GM21825 (cell line): Measurements from ENCODE around the gene ZNF79.

ENCODE experiments used
- ATAC-seq: cut with Tn5 transposase; IDR thresholded peaks from one replicate; pipeline ENCODE4 v1.9.1; 2021; ENCODE audit warnings: mild to moderate bottlenecking, moderate library complexity; ENCODE audit not compliant: unreplicated experiment

The ZNF79 gene

DNA sequence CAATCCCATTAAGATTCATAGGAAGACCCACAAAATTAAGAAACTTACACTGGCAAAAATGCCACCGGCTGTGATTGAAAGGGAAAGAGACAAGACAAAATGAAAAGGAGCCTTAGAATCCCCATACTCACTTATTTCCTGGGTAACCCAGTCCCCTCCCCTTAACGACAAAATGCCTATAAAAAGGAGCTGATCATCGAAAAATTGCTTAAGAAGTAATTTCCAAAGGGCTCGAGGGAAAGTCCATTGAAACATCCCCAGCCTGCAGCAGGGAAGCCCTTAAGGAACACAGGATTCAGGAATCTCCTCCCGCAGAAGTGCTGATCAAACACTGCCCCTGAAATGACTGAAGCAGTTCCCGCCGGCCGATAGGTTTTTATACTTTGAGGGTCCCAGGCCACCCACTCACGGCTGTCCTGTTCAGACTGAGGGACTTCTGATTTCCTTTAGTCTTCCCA, 677 bp upstream of the ZNF79 start:
- no peak for ATAC-seq

DNA sequence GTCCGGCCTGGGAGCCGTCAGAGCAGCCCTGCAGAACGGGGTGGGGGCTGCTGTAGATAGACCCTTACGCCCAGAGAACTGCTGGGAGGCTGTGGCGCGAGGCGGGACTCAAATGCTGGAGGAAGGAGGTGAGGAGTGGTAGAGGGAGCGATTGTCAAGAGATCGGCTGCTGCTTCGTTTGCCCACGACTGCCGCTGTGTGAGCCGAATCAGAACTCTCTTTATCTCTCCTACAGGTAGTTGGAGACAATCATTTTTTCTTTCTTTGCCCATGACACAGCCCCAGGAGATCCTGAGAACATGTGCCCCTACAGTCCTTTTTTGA, 456 bp downstream of the ZNF79 start:
- ATAC-seq, result no peak

DNA sequence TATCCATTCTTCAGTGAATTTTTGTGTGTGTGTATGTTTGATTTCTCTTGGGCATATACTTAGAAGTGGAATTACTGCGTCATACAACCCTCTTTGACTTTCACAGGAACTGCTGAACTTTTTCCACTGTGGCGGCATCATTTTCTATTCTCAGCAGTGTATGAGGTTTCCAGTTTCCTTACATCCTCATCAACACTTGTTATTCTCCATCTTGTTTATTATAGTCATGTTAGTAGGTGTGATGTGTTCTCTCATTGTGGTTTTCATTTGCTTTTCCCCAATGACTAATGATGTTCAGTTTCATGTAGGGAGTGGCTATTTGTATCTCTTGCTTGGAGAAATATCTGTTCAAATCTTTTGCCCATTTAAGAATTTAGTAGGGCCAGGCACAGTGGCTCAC, 2.6 kb downstream of the ZNF79 start:
- ATAC-seq, result no peak

DNA sequence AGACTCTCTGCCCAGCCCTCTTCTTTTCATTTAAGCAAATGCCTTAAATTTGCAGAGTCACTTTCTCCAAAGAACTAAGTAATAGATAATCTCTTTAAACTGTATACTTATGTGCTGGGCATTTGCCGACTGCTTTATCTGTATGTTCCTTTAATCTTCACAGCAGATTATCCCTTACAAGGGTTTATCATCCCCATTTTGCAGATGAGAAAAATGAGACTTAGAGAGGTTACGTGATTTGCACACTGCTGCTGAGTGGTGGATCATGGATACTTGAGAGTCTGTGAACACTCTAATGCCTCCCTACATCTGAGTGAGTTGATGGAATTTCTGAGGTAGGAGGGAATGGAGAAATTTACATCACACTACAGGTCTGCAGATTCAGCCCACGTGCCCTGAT, 4.2 kb downstream of the ZNF79 start:
- ATAC-seq, result no peak

DNA sequence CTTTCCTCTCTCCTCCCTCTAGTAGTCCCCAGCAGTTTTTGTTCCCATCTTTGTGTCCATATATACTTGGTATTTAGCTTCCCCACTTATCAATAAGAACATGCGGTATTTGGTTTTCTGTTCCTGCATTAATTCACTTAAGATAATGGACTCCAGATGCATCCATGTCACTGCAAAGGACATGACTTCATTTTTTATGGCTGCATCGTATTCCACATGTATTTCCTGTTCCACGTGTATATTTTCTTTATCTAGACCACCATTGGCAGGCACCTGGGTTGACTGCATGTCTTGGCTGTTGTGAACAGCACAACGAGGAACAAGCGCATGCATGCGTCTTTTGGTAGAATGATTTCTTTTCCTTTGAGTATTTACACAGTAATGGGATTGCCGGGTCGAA, 6.2 kb downstream of the ZNF79 start:
- ATAC-seq, result no peak

DNA sequence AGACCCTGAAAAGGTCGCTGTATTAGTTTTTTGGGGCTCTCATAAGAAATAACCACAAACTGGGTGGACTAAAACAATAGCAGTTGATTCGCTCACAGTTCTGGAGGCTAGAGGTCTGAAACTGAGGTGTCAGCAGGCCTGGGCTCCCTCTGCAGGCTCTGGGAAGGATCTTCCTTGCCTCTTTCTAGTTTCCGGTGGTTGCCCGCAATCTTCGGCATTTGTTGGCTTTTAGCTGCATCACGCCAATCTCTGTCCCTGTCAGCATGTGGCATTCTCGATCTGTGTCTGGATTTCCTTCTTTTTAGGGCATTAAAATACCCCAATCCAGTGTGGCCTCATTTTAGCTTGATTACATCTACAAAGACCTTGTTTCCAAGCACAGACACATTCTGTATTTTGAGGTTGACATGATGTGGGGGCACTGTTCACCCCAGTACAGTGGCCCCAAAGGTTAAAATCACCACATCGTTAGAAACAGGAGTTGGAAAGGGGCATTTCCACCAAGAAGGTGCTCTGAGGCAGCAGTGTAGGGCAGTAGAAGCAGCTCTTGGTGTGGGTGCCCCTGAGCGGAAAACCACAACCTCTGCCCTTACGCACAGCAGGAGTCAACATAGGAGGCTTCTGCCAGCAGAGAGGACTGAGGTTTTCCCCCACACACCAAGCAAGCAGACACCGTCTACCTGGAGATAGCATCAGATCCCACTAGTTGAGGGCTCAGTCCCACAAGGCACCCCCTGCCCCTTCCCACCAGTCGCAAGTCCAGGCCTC, 13.5 kb downstream of the ZNF79 start:
- no peak for ATAC-seq

DNA sequence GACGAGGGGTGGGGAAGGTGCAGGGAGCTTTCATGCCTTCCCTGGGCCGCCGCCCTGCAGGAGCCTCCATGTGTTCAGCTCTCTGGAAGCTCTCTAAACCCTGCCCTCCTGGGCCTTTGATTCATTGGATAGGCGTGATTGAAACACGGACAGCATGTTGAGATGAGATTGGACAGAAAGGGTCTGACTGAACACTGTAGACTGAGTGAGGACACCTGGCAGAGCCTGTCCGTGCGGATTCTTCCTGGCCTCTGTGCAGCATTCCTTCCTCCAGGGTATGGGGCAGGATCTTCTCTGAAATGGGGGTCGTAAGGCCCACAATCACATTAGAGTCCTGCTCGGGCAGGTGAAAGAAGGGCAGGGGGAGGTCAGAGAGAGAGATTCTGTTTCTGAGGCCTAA, 14.2 kb downstream of the ZNF79 start:
- no peak for ATAC-seq

DNA sequence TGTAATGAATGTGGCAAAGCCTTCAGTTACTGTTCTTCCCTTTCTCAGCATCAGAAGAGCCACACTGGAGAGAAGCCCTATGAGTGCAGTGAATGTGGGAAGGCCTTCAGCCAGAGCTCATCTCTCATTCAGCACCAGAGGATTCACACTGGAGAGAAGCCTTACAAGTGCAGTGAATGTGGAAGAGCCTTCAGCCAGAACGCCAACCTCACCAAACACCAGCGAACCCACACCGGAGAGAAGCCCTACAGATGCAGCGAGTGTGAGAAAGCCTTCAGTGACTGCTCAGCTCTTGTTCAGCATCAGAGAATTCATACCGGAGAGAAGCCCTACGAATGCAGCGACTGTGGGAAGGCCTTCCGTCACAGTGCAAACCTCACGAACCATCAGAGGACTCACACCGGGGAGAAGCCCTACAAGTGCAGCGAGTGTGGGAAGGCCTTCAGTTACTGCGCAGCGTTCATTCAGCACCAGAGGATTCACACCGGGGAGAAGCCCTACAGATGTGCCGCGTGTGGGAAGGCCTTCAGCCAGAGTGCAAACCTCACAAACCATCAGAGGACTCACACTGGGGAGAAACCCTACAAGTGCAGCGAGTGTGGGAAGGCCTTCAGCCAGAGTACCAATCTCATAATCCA, 20.2 kb downstream of the ZNF79 start:
- ATAC-seq, result no peak

DNA sequence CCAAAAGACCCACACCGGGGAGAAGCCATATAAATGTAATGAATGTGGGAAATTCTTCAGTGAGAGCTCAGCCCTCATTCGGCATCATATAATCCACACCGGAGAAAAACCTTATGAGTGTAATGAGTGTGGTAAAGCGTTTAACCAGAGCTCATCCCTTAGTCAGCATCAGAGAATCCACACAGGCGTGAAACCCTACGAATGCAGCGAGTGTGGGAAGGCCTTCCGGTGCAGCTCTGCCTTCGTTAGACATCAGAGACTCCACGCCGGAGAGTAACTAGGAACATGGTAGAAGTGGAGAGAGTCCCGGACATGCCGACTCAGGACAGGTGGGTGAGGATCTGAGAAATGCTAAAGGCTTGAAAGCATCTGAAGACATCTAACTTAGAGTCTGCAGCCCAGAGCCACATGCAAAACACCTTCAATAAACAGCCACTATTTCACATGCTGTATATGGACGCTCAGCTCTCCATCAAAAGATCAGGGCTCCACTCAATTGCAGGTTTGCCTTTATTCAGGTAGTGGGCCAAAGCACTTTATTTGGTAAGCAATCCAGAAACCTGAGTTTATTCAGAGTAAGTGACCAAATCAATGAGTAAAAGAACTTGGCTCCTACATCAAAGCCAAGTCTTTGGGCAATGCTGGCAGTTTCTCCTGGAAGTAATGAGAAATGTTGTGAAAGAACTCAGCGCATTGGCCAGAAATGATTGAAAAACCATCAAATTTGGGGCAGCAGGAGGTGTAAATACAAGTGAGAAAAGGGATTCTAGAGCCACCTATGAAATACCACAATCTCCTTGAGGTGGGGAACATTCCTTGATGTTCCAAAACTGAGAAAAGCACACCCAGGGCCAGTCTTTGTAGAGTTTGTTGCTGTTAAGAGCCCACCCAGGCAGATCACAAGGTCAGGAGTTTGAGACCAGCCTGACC, 21.0 kb downstream of the ZNF79 start:
- ATAC-seq, result no peak

DNA sequence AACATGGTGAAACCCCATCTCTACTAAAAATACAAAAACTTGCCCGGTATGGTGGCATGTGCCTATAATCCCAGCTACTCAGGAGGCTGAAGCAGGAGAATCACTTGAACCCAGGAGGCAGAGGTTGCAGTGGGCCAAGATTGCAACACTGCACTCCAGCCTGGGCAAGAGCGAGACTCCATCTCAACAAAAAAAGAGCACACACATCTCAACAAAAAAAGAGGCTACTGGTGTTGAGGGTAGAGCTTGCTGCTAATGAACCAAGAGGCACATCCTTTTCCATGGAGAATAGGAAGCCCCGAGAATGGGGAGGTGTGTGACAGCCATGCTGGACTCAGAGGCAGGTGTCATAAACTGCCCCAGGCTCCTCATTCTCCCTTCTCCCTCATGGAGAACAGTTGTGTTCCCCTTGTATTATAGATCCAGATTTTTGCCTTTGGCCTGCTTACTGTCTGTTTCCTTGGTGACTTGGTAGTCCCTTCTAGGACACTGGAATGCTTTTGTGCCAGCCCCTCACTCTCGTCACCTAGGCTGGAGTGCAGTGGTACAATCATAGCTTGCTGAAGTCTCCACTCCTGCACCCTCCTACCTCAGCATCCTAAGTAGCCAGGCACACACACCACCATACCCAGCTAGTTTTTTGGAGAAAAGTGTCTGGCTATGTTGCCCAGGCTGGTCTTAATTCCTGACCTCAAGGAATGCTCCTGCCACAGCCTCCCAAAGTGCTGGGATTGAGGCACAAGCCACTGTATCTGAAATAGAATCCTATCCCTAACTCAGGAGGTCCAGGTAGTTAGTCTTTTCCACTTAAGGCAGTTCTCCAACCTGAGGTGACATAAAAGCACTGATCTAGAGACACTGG, 21.9 kb downstream of the ZNF79 start:
- no peak for ATAC-seq

DNA sequence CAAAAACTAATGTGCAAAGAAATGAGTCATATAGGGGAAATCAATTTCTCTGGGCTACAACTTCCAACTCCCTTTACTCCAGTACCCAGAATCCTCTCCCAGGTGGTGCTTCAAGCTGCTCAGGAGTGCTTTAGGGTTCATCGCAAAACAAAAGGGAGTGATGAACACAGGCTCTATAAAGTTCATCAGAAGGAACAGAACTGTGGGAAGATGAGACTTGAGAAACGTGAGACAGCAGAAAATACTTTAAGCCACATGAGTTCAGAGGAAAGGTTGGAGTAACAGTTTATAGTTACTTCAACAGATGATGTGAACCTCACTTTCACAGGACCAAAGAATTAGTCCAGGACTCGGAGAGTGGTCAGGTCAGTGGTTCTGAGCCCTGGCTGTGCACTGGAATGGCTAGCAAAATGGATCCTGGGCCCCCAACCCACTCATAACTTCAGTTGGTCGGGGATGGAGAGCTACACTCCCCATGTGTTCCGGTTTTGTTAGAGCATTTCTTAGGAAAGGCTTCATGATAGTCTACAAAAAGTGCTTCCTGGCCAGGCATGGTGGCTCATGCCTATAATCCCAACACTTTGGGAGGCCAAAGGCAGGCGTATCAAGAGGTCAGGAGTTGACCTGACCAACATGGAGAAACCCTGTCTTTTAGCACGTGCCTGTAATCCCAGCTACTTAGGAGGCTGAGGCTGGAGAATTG, 22.7 kb downstream of the ZNF79 start:
- ATAC-seq, result no peak

DNA sequence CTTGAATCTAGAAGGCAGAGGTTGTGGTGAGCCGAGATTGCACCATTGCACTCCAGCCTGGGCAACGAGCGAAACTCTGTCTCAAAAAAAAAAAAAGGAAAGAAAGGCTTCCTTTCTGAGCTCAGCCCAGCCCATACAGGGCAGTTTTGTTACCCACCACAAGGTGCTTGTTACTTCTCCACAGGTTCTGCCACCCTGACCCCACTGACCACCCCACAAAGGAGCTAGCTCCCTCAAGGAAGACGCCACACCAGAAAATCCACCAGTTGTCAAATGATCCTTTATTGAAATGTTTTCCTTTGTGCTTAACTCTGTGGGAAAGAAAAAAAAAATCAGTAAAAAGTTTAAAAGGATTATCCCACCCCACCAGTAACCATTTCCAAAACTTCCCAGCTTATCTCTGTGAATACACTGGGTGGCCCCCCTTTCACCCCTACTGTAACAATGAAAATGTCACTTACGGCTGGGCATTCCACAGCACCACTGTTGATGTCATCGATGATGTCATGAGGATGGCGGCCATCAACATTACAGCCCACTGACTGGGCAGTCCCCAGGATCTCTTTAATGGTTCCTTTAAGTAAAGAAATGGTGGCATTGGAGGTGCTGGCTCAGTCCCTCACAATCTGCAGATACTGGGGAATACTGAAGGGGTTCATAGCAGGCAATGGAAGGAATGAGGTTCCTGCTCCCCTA, 23.4 kb downstream of the ZNF79 start:
- no peak for ATAC-seq

DNA sequence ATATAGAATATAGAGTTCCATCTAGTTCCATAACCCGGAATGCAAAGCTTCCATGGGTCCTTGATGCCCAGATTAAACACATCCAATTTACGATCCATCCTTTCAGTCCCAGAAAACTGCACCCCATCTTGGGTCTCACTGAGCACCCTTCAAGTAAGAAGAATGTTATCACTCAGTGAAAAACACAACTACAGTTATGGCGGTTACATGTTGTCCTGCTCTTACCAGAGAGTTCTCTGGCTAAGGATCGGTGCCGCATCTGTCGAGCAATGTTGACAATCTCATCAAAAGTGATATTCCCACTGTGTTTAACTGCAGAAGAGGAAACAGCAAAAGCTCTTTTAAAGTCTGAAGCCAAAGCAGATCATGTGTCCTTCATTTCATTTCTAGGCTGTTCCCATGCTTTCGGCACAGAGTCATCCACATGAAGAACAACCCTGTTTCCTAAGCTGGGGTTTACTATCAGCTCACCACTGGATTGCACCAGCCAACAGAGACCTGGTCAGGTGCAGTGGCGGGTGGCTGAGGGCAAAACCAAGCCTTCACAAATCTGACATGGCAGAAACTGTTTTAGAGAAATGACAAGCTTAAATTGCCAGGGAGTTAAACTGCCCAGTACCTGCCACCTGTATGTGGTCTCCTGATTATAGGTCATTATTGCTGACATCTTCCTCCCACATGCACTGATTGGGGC, 24.1 kb downstream of the ZNF79 start:
- no peak for ATAC-seq

DNA sequence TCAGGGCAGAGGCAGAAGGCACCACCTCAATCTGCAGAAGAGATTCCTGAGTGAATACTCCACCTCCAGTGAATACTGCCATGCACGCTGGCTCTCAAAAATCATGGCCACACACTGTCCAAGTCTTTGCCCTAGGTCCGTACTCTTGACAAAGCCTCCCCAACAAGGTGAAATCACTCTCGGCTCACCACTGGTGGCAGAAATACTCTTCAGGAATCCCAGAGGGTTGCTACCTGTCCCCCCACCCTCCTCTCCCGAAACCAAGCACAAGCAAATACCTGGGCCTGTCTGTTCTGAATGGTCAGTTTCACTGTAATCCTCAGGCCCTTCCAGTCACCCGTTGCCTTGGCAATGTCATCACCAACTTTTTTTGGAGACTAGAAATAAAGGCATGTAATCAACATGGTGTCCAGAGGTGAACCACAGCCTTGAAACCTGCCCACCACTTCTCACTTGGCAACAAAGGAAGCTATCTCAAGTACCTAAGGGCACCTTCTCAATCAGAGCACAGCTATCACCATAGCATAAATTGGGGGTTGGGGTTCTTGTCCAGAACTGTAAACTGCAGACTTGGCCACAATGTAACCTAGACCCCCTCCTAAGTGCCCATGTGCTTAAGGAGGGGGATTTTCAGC, 25.3 kb downstream of the ZNF79 start:
- no peak for ATAC-seq

DNA sequence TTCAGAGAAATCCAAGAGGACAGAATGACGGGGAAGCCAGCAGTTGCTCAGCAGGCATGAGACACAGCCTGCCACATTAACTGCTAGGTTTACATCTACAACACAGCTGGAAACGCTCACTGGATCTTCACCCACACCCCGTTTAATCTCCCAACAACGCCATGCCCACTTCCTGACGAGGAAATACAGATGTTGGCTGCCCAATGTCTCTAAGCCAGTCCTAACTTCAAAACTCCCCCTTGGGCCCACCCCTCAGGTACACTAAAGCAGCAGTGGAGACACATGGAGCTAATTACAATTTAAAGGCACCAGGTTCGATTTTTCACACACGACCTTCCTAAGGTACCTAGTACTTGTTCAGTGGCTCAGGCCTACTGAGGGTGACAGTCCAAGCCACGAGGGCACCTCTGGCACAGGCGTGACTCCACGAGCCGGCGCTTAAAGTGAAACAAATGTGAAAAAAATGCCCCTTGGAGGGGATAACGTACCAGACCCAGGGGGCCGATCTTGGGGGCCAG, 26.1 kb downstream of the ZNF79 start:
- no peak for ATAC-seq

DNA sequence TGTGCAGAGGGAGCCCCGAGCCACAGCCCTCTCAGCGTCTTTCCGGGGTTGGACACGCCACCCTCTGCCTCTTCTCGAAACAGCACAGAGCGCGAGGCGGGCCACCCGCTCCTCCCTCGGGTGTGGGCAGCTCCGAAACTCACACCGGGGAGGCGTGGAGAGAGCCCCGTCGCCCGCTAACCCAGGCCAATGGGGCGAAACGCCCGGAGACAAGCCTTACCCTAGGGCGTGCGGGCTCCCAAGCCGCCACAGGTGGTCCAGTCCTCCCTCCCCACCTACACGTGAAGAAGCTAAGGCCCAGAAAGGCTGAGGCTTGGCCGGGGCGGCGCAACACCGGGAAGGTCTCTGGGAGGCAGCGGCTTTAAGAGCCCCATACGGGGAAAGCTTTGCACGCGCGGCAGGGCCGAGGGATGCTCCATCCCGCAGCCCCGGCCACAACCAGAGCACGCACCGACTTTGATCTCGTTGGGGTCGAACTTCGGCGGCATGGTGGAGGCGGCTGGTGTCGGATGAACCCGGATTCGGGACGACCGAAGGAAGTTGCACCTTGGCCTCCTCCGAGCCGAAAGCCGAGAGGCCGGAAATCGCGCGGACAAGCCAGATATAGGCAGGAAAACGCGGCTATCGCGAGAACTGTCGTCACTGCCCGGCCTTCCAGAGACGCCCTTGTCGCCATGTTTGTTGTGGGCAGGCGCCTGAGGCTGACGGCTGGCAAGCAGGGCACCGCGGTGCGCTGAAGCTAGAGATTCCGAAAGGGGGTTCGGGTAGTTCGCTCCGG, 26.8 kb downstream of the ZNF79 start, which contains the start of the genes LRSAM1 and RPL12:
TSS of gene LRSAM1 (plus strand) at position 681 of the 778 bp plus-strand sequence. CDS start 3,018 bp downstream, outside the sequence.
TSS of gene RPL12 (minus strand) at position 577 of the 778 bp plus-strand sequence. CDS start at position 488, 89 bp downstream.
- ATAC-seq, result peak; percentile 55

DNA sequence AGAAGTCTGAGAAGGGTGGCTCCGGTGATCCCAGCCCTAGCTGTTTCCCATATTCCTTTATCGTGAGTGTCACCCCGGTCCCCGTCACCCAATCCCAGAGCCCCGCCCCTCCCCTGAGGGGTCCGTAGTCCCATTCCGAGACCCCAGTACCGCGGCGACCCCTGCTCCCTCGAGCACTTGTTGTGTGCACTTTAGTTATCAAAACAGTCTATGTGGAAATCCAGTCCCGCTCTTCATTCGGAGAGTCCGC, 27.4 kb downstream of the ZNF79 start:
- no peak for ATAC-seq
